Measurements from ENCODE around the gene LTBP1. TPM values are rescaled to one million over a fixed set of nuclear protein-coding genes. Genes with fewer than 3 reads are reported as not detected.

The LTBP1 gene
- polyA plus RNA-seq, 1 experiment, result 124 TPM

DNA sequence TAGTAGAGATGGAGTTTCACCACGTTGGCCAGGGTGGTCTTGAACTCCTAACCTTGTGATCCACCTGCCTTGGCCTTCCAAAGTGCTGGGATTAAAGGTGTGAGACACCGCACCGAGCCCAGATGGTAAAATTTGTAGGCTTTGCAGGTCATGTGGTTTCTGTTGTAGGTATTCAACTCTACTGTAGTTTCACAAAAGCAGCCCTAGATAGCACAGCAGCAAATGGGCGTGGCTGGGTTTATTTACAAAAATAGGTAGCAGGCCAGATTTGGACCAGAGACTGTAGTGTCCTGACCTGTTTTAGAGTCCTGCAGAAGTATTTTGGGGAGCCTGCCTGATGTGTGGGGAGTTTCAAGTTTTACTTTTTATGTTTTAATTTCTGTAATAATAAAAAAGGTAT is 445.6 kb downstream of the LTBP1 start:
- Histone ChIP-seq H3K4me3 (ENCODE audit: low read depth, low read length) (no peak overlapping the region), H3K36me3 (ENCODE audit: control insufficient read depth, insufficient read depth, low read length) (no peaks in the 10 kb centered on the region), H3K27me3 (ENCODE audit: control insufficient read depth, insufficient read depth, low read length) (no peaks in the 10 kb centered on the region)
- CTCF ChIA-PET, result no interaction called here
- TF ChIP-seq, protein P1, sequence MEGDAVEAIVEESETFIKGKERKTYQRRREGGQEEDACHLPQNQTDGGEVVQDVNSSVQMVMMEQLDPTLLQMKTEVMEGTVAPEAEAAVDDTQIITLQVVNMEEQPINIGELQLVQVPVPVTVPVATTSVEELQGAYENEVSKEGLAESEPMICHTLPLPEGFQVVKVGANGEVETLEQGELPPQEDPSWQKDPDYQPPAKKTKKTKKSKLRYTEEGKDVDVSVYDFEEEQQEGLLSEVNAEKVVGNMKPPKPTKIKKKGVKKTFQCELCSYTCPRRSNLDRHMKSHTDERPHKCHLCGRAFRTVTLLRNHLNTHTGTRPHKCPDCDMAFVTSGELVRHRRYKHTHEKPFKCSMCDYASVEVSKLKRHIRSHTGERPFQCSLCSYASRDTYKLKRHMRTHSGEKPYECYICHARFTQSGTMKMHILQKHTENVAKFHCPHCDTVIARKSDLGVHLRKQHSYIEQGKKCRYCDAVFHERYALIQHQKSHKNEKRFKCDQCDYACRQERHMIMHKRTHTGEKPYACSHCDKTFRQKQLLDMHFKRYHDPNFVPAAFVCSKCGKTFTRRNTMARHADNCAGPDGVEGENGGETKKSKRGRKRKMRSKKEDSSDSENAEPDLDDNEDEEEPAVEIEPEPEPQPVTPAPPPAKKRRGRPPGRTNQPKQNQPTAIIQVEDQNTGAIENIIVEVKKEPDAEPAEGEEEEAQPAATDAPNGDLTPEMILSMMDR (IDR thresholded peaks at IDR 0.05; ENCODE audit: insufficient read depth, low read depth, low read length), result no peak
- POLR2A ChIA-PET, result no interaction called here
- no peak for DNase-seq (ENCODE audit: low read depth)

GRCh38 chr2:33395034-33395433 is 448.3 kb downstream of the LTBP1 start:
- H3K4me3 ChIP-seq (ENCODE audit: low read depth, low read length), result no peak overlapping the region
- DNase-seq (ENCODE audit: low read depth), result no peak
- H3K36me3 ChIP-seq (ENCODE audit: control insufficient read depth, insufficient read depth, low read length), result no peaks in the 10 kb centered on the region
- TF ChIP-seq, protein P1 (IDR thresholded peaks at IDR 0.05; ENCODE audit: insufficient read depth, low read depth, low read length), result no peak
- H3K27me3 ChIP-seq (ENCODE audit: control insufficient read depth, insufficient read depth, low read length), result no peaks in the 10 kb centered on the region
- POLR2A ChIA-PET, result no interaction called here
- CTCF ChIA-PET, result interaction anchor here (0.9 to 1.7 kb wide), 10 partner anchors 9 to 361 kb away, joined by 3 to 11 read pairs (median 4); partner anchors contain the start of gene RASGRP3

DNA sequence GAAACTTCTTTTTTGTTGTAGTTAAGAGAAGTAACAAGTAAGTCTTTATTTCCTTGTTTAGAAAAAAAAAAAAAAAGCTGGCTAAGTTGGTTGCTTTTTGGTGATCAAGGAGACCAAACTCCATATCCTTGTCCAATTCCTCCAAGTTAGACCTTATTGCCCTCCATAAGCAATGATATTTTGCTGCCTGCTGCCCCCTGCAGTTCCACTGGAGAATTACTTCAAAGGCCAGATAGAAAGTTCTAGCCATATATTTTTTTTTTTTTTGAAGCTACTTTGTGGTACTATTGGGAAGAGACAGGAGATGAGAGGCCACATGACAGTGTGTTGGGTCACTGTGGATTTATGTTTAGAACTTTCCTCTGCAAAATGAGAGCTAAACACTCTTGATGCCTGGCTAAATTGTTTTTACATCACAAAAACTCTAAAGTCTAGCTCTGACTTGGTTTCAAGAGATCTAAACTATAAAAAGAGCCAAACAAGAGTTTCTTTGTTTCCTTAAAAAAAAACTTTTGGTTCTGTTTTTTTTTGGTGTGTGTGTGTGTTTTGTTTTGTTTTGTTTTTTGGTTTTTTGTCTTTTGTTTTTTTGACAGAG is 449.0 kb downstream of the LTBP1 start:
- ChIA-PET POLR2A (interaction anchor here (0.6 to 0.7 kb wide), 2 partner anchors 17 to 546 kb away, joined by 3 read pairs; no protein-coding TSS in a partner anchor), CTCF (interaction anchor here (0.6 to 1.7 kb wide), 15 partner anchors 10 to 623 kb away, joined by 3 to 11 read pairs (median 4); partner anchors contain the start of gene RASGRP3)
- TF ChIP-seq, protein P1 (IDR thresholded peaks at IDR 0.05; ENCODE audit: insufficient read depth, low read depth, low read length), result peak; percentile 73
- DNase-seq (ENCODE audit: low read depth), result no peak
- H3K4me3 ChIP-seq (ENCODE audit: low read depth, low read length), result no peak overlapping the region
- H3K27me3 ChIP-seq (ENCODE audit: control insufficient read depth, insufficient read depth, low read length), result no peaks in the 10 kb centered on the region
- no peaks in the 10 kb centered on the region for H3K36me3 ChIP-seq (ENCODE audit: control insufficient read depth, insufficient read depth, low read length)

DNA sequence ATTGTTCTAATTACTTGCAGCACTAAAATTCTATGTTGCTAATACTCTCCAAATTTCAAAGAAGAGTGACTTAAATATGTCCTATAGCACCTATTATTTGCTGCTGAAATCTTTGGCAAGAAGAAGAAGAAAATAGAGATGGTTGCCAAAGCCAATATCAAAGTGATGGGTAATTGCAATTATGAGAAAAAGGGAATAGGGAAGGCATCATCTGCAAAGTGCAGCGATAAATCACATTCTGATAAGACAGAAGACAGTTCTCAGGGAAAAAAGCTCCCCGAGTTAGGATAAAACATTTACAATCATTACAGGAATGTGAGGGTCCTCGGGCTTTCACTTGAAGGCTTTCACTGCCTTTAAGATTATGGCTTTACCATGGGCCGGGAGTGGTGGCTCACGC is 457.6 kb downstream of the LTBP1 start:
- no peaks in the 10 kb centered on the region for H3K36me3 ChIP-seq (ENCODE audit: control insufficient read depth, insufficient read depth, low read length)
- H3K4me3 ChIP-seq (ENCODE audit: low read depth, low read length), result no peak overlapping the region
- H3K27me3 ChIP-seq (ENCODE audit: control insufficient read depth, insufficient read depth, low read length), result no peaks in the 10 kb centered on the region; the same call in 1 of the 2 replicates
- DNase-seq (ENCODE audit: low read depth), result no peak
- ChIA-PET POLR2A (no interaction called here), CTCF (no interaction called here)
- TF ChIP-seq, protein P1 (IDR thresholded peaks at IDR 0.05; ENCODE audit: insufficient read depth, low read depth, low read length), result no peak

DNA sequence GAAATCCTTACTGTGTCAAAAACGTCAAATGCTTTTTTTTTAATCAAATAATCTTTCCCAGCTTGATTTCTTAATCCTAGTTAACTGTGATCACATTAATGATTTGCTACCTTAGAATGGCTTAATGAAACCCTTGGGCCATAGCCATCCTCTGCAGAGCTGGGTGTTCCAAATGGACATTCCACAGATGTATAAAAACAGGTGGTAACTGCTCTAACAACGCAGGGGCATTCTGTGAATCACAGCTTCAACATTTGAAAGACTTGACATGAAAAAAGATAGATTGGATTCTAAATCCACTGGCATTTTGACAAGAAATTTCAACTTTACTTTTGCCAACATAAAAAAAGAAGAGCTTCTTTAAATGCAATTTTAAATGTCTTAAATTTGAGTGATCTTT is 459.9 kb downstream of the LTBP1 start:
- TF ChIP-seq, protein P1 (IDR thresholded peaks at IDR 0.05; ENCODE audit: insufficient read depth, low read depth, low read length), result no peak
- Histone ChIP-seq H3K4me3 (ENCODE audit: low read depth, low read length) (no peak overlapping the region), H3K36me3 (ENCODE audit: control insufficient read depth, insufficient read depth, low read length) (no peaks in the 10 kb centered on the region), H3K27me3 (ENCODE audit: control insufficient read depth, insufficient read depth, low read length) (no peaks in the 10 kb centered on the region; the same call in 1 of the 2 replicates)
- no peak for DNase-seq (ENCODE audit: low read depth)
- ChIA-PET CTCF (interaction anchor here (0.6 to 2.1 kb wide), 5 partner anchors 11 to 272 kb away, joined by 3 to 6 read pairs (median 4); no protein-coding TSS in a partner anchor), POLR2A (no interaction called here)

All from BJ (cell line).